ENCODE measurements around the gene RNF145. TPM values are rescaled to one million over a fixed set of nuclear protein-coding genes. Genes with fewer than 3 reads are reported as not detected.
A peak's percentile ranks its signal among the peaks of the same experiment; 100 is the strongest.

The RNF145 gene
- total and polyA plus RNA-seq, 5 donors from 2014 or later = 8.8 to 67.9 (median 11.3) TPM

DNA sequence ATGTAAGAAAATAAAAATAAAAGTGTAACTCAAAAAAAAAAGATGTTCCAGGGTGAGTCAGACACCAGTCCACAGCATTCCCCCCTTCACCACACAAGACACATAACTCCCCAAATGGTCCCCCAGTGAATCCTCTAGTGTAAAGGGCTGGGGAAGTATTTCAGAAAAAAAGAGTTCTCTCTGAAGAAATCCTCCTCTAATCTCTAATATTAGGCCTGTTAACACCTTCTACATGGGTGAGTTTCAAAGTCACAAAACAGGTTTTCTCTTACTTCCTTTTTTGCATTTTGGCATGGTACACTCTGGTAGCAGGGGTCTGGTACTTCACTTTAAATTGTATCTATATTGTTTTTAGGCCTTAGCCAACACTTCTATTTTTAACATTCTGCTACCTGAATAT lies 28.2 kb downstream of the RNF145 start:
- Histone ChIP-seq H3K36me3 (ENCODE audit: control insufficient read depth, insufficient read depth, low read length) (peaks cover 27% of the 10 kb centered on the region), H3K4me3 (ENCODE audit: low read depth, low read length) (no peak overlapping the region), H3K27ac (ENCODE audit: insufficient read depth, low read length, poor library complexity, severe bottlenecking) (peak overlapping the region; percentile 11), H3K9me3 (ENCODE audit: control insufficient read depth in 2 of 2, low read length in 2 of 2) (no peaks in the 10 kb centered on the region), H3K27me3 (ENCODE audit: control insufficient read depth, insufficient read depth, low read length) (no peaks in the 10 kb centered on the region), H3K4me1 (ENCODE audit: control insufficient read depth, insufficient read depth, low read length, poor library complexity, severe bottlenecking) (peaks cover 48% of the 10 kb centered on the region)
- no peaks in the 10 kb centered on the region for H3K27me3 Mint-ChIP-seq
- peak overlapping the region; percentile 51 to 92 (median 77) for H3K27ac Mint-ChIP-seq
- H3K4me3 Mint-ChIP-seq = peak overlapping the region; percentile 24 to 54 (median 46)
- no peaks in the 10 kb centered on the region for H3K9me3 Mint-ChIP-seq
- H3K4me1 Mint-ChIP-seq = peaks cover 52 to 82% (median 75%) of the 10 kb centered on the region in 4 donors
- no peak for ATAC-seq (ENCODE audit: low read depth in 2 of 2)
- no peak for DNase-seq
- peaks cover 3% of the 10 kb centered on the region for H3K36me3 Mint-ChIP-seq

DNA sequence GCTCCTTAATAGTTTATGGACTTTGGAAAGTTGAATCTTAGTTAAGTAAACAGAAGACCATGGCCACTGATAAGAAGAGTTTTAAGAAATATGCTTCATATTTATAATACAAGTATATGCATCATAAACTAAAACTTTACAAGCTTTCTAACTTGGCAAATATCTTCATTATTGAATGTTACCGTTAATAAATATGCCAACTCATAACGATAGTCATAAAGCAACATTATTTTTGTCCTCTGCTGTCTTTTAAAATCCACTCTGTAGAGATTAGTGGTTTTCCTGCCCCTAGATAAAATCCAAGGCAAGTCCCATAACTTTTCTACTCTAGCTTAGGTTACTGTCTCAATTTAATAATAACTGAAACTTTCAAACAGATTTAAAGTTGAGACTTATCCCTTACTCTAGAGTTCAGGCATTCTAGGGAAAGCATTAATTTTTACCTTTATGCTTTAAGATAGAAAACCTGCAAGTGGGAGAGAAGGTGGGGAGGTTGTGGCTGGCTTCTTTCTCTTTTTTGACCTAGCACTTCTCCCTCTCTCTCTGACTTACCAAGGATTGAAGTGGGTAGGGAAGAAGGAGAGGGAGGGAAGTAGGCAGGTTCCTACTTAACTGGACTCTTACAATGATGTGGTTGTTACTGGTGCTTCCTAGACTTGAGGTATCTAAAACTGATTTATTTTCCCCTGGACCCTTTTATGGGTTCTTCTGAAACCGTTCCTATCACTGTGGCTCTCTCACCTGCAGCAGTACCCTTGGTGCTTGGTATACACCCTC lies 29.6 kb downstream of the RNF145 start:
- H3K9me3 ChIP-seq (ENCODE audit: control insufficient read depth in 2 of 2, low read length in 2 of 2) = no peaks in the 10 kb centered on the region
- H3K9me3 Mint-ChIP-seq = no peaks in the 10 kb centered on the region
- H3K36me3 Mint-ChIP-seq = peaks cover 3% of the 10 kb centered on the region
- H3K27ac Mint-ChIP-seq = peak overlapping the region; percentile 90 to 92 (median 91)
- H3K4me3 ChIP-seq (ENCODE audit: low read depth, low read length) = peak overlapping the region; percentile 49
- H3K27me3 ChIP-seq (ENCODE audit: control insufficient read depth, insufficient read depth, low read length) = no peaks in the 10 kb centered on the region
- peaks cover 18% of the 10 kb centered on the region for H3K36me3 ChIP-seq (ENCODE audit: control insufficient read depth, insufficient read depth, low read length)
- H3K4me3 Mint-ChIP-seq = peak overlapping the region; percentile 8 to 75 (median 62)
- ATAC-seq (ENCODE audit: low read depth in 2 of 2) (no peak), DNase-seq (no peak)
- peak overlapping the region; percentile 62 for H3K27ac ChIP-seq (ENCODE audit: insufficient read depth, low read length, poor library complexity, severe bottlenecking)
- peaks cover 50 to 83% (median 79%) of the 10 kb centered on the region in 4 donors for H3K4me1 Mint-ChIP-seq
- H3K27me3 Mint-ChIP-seq = no peaks in the 10 kb centered on the region
- peaks cover 62% of the 10 kb centered on the region for H3K4me1 ChIP-seq (ENCODE audit: control insufficient read depth, insufficient read depth, low read length, poor library complexity, severe bottlenecking)

DNA sequence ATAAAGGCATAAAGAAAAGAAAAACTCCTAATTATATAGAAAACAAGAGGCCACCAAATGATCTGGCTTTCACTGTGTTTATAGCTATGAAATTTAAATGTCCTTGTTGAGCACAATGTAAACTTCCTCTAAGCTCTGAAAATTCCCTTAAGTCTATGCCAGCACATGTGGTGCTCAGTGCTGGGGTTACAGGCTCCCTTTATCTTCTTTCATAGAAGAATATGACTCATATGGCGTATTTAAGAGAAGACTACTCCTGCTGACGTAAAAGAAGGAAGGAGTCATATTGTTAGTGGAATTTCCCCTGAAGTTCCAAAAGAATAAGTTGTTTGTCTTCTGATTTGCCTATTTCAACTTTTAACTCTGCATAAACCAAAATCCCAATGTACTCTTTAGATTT lies 30.4 kb downstream of the RNF145 start:
- H3K4me3 Mint-ChIP-seq = no peak overlapping the region
- H3K27ac Mint-ChIP-seq = peak overlapping the region; percentile 27 to 91 (median 54)

DNA sequence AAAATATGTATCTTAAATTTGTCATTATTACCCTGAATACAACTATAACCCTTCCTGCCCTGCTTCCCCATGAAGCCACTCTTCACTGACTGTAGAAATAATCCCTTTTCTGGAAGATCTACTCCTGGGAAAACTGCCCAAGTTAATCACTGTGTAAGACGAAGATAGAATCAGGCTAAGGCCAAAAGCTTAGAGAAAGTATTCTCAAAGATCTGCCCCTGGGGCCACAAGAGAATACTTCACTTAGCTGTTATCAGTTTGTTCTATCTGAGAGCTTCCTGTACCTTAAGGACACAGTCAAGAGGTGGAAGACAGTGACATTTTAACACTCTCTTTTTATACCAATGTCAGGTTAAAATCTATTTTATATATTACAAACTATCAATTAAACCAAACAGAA lies 33.8 kb downstream of the RNF145 start:
- Mint-ChIP-seq H3K27ac (peak overlapping the region; percentile 45 to 91 (median 58)), H3K9me3 (no peaks in the 10 kb centered on the region), H3K4me1 (peaks cover 43 to 70% (median 60%) of the 10 kb centered on the region in 4 donors), H3K36me3 (peaks cover 21% of the 10 kb centered on the region), H3K27me3 (no peaks in the 10 kb centered on the region), H3K4me3 (peak overlapping the region; percentile 0 to 78 (median 50))
- Histone ChIP-seq H3K27me3 (ENCODE audit: control insufficient read depth, insufficient read depth, low read length) (no peaks in the 10 kb centered on the region), H3K9me3 (ENCODE audit: control insufficient read depth in 2 of 2, low read length in 2 of 2) (no peaks in the 10 kb centered on the region), H3K36me3 (ENCODE audit: control insufficient read depth, insufficient read depth, low read length) (peaks cover 23% of the 10 kb centered on the region), H3K4me1 (ENCODE audit: control insufficient read depth, insufficient read depth, low read length, poor library complexity, severe bottlenecking) (peaks cover 37% of the 10 kb centered on the region), H3K27ac (ENCODE audit: insufficient read depth, low read length, poor library complexity, severe bottlenecking) (peak overlapping the region; percentile 25), H3K4me3 (ENCODE audit: low read depth, low read length) (peak overlapping the region; percentile 48)
- DNase-seq (peak in 2 of 3 donors; percentile 44 to 62), ATAC-seq (ENCODE audit: low read depth in 2 of 2) (peak; percentile 57 to 69)

More for the DNA sequence above, 30.4 kb downstream of the RNF145 start:
- Histone ChIP-seq H3K27ac (ENCODE audit: insufficient read depth, low read length, poor library complexity, severe bottlenecking) (peak overlapping the region; percentile 62), H3K4me1 (ENCODE audit: control insufficient read depth, insufficient read depth, low read length, poor library complexity, severe bottlenecking) (peaks cover 63% of the 10 kb centered on the region), H3K27me3 (ENCODE audit: control insufficient read depth, insufficient read depth, low read length) (no peaks in the 10 kb centered on the region), H3K9me3 (ENCODE audit: control insufficient read depth in 2 of 2, low read length in 2 of 2) (no peaks in the 10 kb centered on the region), H3K4me3 (ENCODE audit: low read depth, low read length) (peak overlapping the region; percentile 0), H3K36me3 (ENCODE audit: control insufficient read depth, insufficient read depth, low read length) (peaks cover 19% of the 10 kb centered on the region)
- ATAC-seq (ENCODE audit: low read depth in 2 of 2) (peak; percentile 61 to 69), DNase-seq (peak in 2 of 3 donors; percentile 14 to 19)
- no peaks in the 10 kb centered on the region for H3K9me3 Mint-ChIP-seq
- H3K36me3 Mint-ChIP-seq = peaks cover 3% of the 10 kb centered on the region
- peaks cover 53 to 86% (median 77%) of the 10 kb centered on the region in 4 donors for H3K4me1 Mint-ChIP-seq
- H3K27me3 Mint-ChIP-seq = no peaks in the 10 kb centered on the region

DNA sequence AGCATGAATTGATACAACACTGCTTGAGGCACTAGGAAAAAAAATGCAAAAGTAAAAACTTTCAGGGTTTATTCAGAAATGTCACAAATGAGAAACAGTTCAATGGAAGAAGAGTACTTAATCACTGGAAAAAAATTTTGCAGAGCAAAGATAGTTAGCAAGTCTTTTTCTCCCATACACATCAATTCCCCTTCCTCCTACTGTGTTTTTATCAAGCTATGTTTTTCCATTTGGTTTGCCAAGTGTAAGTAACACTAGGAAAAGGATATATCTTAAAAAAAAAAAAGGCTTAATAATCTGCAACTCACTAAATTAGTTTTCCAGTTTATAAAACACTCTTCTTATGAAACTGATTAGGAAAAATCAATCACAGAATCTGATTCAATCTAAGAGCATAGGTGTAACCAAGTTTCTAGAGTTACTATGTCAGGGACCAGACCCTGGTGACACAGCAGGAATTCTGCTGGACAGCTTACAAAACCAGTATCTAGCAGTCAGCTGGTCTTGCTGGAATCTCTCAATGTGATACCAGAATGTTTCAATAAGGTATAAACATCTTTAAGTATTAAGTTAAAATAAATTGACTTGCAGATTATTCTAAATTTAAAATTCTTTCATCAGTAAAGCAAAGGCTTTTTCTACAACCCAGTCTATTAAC lies 34.7 kb downstream of the RNF145 start:
- ATAC-seq (ENCODE audit: low read depth in 2 of 2) (no peak), DNase-seq (no peak)
- Mint-ChIP-seq H3K9me3 (no peaks in the 10 kb centered on the region), H3K4me3 (no peak overlapping the region), H3K4me1 (peaks cover 38 to 67% (median 52%) of the 10 kb centered on the region in 4 donors), H3K27me3 (no peaks in the 10 kb centered on the region), H3K27ac (peak overlapping the region in 1 of 3 donors; percentile 58), H3K36me3 (peaks cover 21% of the 10 kb centered on the region)
- Histone ChIP-seq H3K4me3 (ENCODE audit: low read depth, low read length) (no peak overlapping the region), H3K9me3 (ENCODE audit: control insufficient read depth in 2 of 2, low read length in 2 of 2) (no peaks in the 10 kb centered on the region), H3K4me1 (ENCODE audit: control insufficient read depth, insufficient read depth, low read length, poor library complexity, severe bottlenecking) (peaks cover 28% of the 10 kb centered on the region), H3K27ac (ENCODE audit: insufficient read depth, low read length, poor library complexity, severe bottlenecking) (peak overlapping the region; percentile 25), H3K27me3 (ENCODE audit: control insufficient read depth, insufficient read depth, low read length) (no peaks in the 10 kb centered on the region), H3K36me3 (ENCODE audit: control insufficient read depth, insufficient read depth, low read length) (peaks cover 25% of the 10 kb centered on the region)

DNA sequence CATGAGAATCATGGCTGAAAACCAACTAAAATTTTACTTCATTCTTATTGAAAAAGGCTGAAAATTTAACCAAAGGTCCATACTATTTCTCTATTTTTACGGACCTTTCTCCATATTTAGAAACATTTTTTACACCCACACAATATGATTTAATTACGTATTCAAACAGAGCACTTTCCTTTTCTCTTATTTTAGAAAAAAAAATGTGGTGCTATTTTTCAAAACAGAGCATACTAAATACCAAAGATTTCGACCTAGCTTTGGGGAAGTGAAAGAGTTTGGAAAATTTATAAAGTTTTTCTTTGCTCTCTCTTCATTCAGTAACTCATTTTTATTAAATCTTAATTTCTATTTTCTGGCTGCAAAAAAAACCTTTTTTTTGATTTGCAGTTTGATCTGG lies 38.1 kb downstream of the RNF145 start:
- Histone ChIP-seq H3K9me3 (ENCODE audit: control insufficient read depth in 2 of 2, low read length in 2 of 2) (no peaks in the 10 kb centered on the region), H3K27me3 (ENCODE audit: control insufficient read depth, insufficient read depth, low read length) (no peaks in the 10 kb centered on the region), H3K27ac (ENCODE audit: insufficient read depth, low read length, poor library complexity, severe bottlenecking) (no peak overlapping the region), H3K4me3 (ENCODE audit: low read depth, low read length) (no peak overlapping the region), H3K4me1 (ENCODE audit: control insufficient read depth, insufficient read depth, low read length, poor library complexity, severe bottlenecking) (peaks cover 16% of the 10 kb centered on the region), H3K36me3 (ENCODE audit: control insufficient read depth, insufficient read depth, low read length) (peaks cover 44% of the 10 kb centered on the region)
- Mint-ChIP-seq H3K4me3 (no peak overlapping the region), H3K9me3 (no peaks in the 10 kb centered on the region), H3K36me3 (peaks cover 28% of the 10 kb centered on the region), H3K27me3 (no peaks in the 10 kb centered on the region), H3K4me1 (peaks cover 27 to 49% (median 33%) of the 10 kb centered on the region in 4 donors), H3K27ac (no peak overlapping the region)
- ATAC-seq (ENCODE audit: low read depth in 2 of 2) = no peak
- DNase-seq = no peak

DNA sequence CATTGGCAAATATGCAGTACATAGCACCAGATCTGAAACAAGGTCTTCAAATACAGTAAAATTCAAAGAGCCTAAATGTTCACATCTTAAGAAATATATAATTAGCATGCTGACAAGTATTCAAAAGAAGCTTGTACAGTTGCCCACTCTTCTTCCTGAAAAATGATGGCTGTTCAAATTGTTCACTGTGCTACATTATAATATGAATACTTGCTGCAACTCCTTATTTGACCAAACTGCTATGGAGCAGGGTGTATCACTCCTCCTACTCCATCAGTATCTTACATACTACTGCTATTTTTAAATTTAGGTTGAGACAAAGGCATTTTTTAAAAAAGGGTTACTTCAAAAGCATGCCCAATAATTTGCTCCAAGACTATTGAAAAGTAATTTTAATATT lies 39.3 kb downstream of the RNF145 start:
- no peak overlapping the region for H3K27ac ChIP-seq (ENCODE audit: insufficient read depth, low read length, poor library complexity, severe bottlenecking)
- H3K27me3 ChIP-seq (ENCODE audit: control insufficient read depth, insufficient read depth, low read length) = no peaks in the 10 kb centered on the region
- H3K4me1 Mint-ChIP-seq = peaks cover 15 to 40% (median 24%) of the 10 kb centered on the region in 4 donors
- H3K27ac Mint-ChIP-seq = peak overlapping the region in 2 of 3 donors; percentile 29 to 57
- ATAC-seq (ENCODE audit: low read depth in 2 of 2) (no peak), DNase-seq (no peak)
- no peaks in the 10 kb centered on the region for H3K9me3 Mint-ChIP-seq
- H3K4me3 ChIP-seq (ENCODE audit: low read depth, low read length) = no peak overlapping the region
- peaks cover 35% of the 10 kb centered on the region for H3K36me3 Mint-ChIP-seq
- no peak overlapping the region for H3K4me3 Mint-ChIP-seq
- H3K27me3 Mint-ChIP-seq = no peaks in the 10 kb centered on the region
- H3K36me3 ChIP-seq (ENCODE audit: control insufficient read depth, insufficient read depth, low read length) = peaks cover 51% of the 10 kb centered on the region
- peaks cover 4% of the 10 kb centered on the region for H3K4me1 ChIP-seq (ENCODE audit: control insufficient read depth, insufficient read depth, low read length, poor library complexity, severe bottlenecking)
- no peaks in the 10 kb centered on the region for H3K9me3 ChIP-seq (ENCODE audit: control insufficient read depth in 2 of 2, low read length in 2 of 2)
